Trophoblast cell (in vitro differentiated cells and primary cell): ENCODE measurements around the gene HPCAL4.

Experiments
- DNase-seq, 2 donors: peaks; one replicate each; pipeline ENCODE4 v3.0.0-alpha.2; 2016
- H2AFZ ChIP-seq: 2 replicates; pipeline ENCODE4 v1.6.1; 2013; ENCODE audit warnings: low read length, moderate library complexity, mild to moderate bottlenecking; ENCODE audit not compliant: insufficient read depth, poor library complexity
- H2AK5ac ChIP-seq: 2 replicates; pipeline ENCODE4 v1.6.1; 2013; ENCODE audit warnings: mild to moderate bottlenecking, low read length
- H2BK120ac ChIP-seq: 2 replicates; pipeline ENCODE4 v1.6.1; 2013; ENCODE audit warnings: low read length, mild to moderate bottlenecking, moderate library complexity; ENCODE audit not compliant: insufficient read depth, poor library complexity
- H2BK12ac ChIP-seq: 2 replicates; pipeline ENCODE4 v1.6.1; 2013; ENCODE audit warnings: mild to moderate bottlenecking, low read length, moderate library complexity
- H2BK5ac ChIP-seq: 2 replicates; pipeline ENCODE4 v1.6.1; 2013; ENCODE audit warnings: low read length, low read depth, moderate library complexity, mild to moderate bottlenecking; ENCODE audit not compliant: poor library complexity
- H3K14ac ChIP-seq: 2 replicates; pipeline ENCODE4 v1.6.1; 2013; ENCODE audit warnings: mild to moderate bottlenecking, low read length
- H3K18ac ChIP-seq: 2 replicates; pipeline ENCODE4 v1.6.1; 2013; ENCODE audit warnings: mild to moderate bottlenecking, low read length
- H3K23ac ChIP-seq: 2 replicates; pipeline ENCODE4 v1.6.1; 2013; ENCODE audit warnings: low read length
- H3K27ac ChIP-seq: 2 replicates; pipeline ENCODE4 v1.5.1; 2013; ENCODE audit warnings: low read depth, mild to moderate bottlenecking, inconsistent platforms, low read length, moderate library complexity
- H3K27me3 ChIP-seq: 2 replicates; pipeline ENCODE4 v1.6.1; 2013; ENCODE audit warnings: inconsistent platforms, mild to moderate bottlenecking, low read length, moderate library complexity; ENCODE audit not compliant: insufficient read depth
- H3K36me3 ChIP-seq, 2 experiments: 1 replicate in 1 of 2; 2 replicates in 1 of 2; pipeline ENCODE4 v1.6.1; 2013; ENCODE audit warnings: low read length in 2 of 2, mild to moderate bottlenecking in 2 of 2, moderate library complexity in 1 of 2; ENCODE audit not compliant: insufficient read depth in 2 of 2, control insufficient read depth in 1 of 2
- H3K4ac ChIP-seq: 2 replicates; pipeline ENCODE4 v1.6.1; 2013; ENCODE audit warnings: low read depth, mild to moderate bottlenecking, low read length, moderate library complexity
- H3K4me1 ChIP-seq, 2 experiments: 1 replicate in 1 of 2; 2 replicates in 1 of 2; pipeline ENCODE4 v1.6.1; 2013; ENCODE audit warnings: low read length in 2 of 2, mild to moderate bottlenecking in 2 of 2, moderate library complexity in 1 of 2; ENCODE audit not compliant: insufficient read depth in 2 of 2, control insufficient read depth in 1 of 2
- H3K4me2 ChIP-seq: 2 replicates; pipeline ENCODE4 v1.6.1; 2013; ENCODE audit warnings: inconsistent platforms, mild to moderate bottlenecking, low read length, moderate library complexity
- H3K4me3 ChIP-seq: 2 replicates; pipeline ENCODE4 v1.5.1; 2013; ENCODE audit warnings: mild to moderate bottlenecking, low read depth, low read length, inconsistent platforms
- H3K79me1 ChIP-seq: one replicate; pipeline ENCODE4 v1.6.1; 2013; ENCODE audit warnings: low read length
- H3K79me2 ChIP-seq: 2 replicates; pipeline ENCODE4 v1.6.1; 2013; ENCODE audit warnings: low read length, mild to moderate bottlenecking; ENCODE audit not compliant: control insufficient read depth, insufficient read depth, poor library complexity
- H3K9ac ChIP-seq: 2 replicates; pipeline ENCODE4 v1.6.1; 2013; ENCODE audit warnings: mild to moderate bottlenecking, low read length
- H3K9me3 ChIP-seq: 2 replicates; pipeline ENCODE4 v1.6.1; 2013; ENCODE audit warnings: low read depth, mild to moderate bottlenecking, control low read depth, inconsistent platforms, low read length; ENCODE audit not compliant: insufficient read depth
- H4K12ac ChIP-seq: 2 replicates; pipeline ENCODE4 v1.6.1; 2013; ENCODE audit warnings: low read depth, mild to moderate bottlenecking, low read length, moderate library complexity
- H4K8ac ChIP-seq: 2 replicates; pipeline ENCODE4 v1.6.1; 2013; ENCODE audit warnings: low read depth, mild to moderate bottlenecking, low read length, moderate library complexity
- H4K91ac ChIP-seq: one replicate; pipeline ENCODE4 v1.6.1; 2013; ENCODE audit warnings: low read depth, mild to moderate bottlenecking, low read length, moderate library complexity
- WGBS: extraction: QIAGEN DNeasy Blood & Tissue Kit; methylation state at CpG from one replicate; pipeline ENCODE4 v1.1.7; 2013; ENCODE audit warnings: missing lambda C conversion rate; ENCODE audit not compliant: insufficient read length, insufficient coverage; ENCODE audit errors: extremely low coverage; 5-methylcytosine and 5-hydroxymethylcytosine counted together

The HPCAL4 gene

GRCh38 chr1:39675220-39675619 is 16.0 kb downstream of the HPCAL4 start:
- Histone ChIP-seq H3K4me3 (no peak overlapping the region), H3K4me2 (no peak overlapping the region), H4K91ac (no peak overlapping the region), H3K4ac (no peak overlapping the region), H3K27ac (no peak overlapping the region), H4K12ac (no peak overlapping the region), H3K4me1 (peaks cover 0 to 4% of the 10 kb centered on the region in 2 experiments), H2AFZ (no peak overlapping the region), H2BK5ac (no peak overlapping the region), H3K9me3 (peaks cover 4% of the 10 kb centered on the region), H3K9ac (no peak overlapping the region), H3K18ac (no peak overlapping the region), H3K27me3 (peaks cover 47% of the 10 kb centered on the region), H3K79me1 (no peaks in the 10 kb centered on the region), H2BK120ac (no peak overlapping the region), H3K36me3 (no peaks in the 10 kb centered on the region), H2AK5ac (no peak overlapping the region), H3K79me2 (no peaks in the 10 kb centered on the region), H4K8ac (no peak overlapping the region), H3K14ac (no peak overlapping the region), H2BK12ac (no peak overlapping the region), H3K23ac (no peak overlapping the region)
- no CpG with 5 or more reads among the region's 1 CpG for WGBS
- DNase-seq = no peak

- no CpG with 5 or more reads among the region's 3 CpGs for WGBS
- Histone ChIP-seq H3K9me3 (no peaks in the 10 kb centered on the region), H2AK5ac (no peak overlapping the region), H4K8ac (no peak overlapping the region), H3K9ac (no peak overlapping the region), H3K79me1 (no peaks in the 10 kb centered on the region), H3K27ac (no peak overlapping the region), H3K4me1 (peaks cover 0 to 4% of the 10 kb centered on the region in 2 experiments), H4K91ac (no peak overlapping the region), H2BK5ac (no peak overlapping the region), H3K36me3 (no peaks in the 10 kb centered on the region), H3K27me3 (peaks cover 46% of the 10 kb centered on the region), H3K18ac (no peak overlapping the region), H3K4me2 (no peak overlapping the region), H4K12ac (no peak overlapping the region), H3K23ac (no peak overlapping the region), H2AFZ (no peak overlapping the region), H2BK12ac (no peak overlapping the region), H3K4me3 (no peak overlapping the region), H3K79me2 (no peaks in the 10 kb centered on the region), H3K4ac (no peak overlapping the region), H2BK120ac (no peak overlapping the region), H3K14ac (no peak overlapping the region)
- DNase-seq = no peak
Measured at GRCh38 chr1:39673215-39673614, 18.0 kb downstream of the HPCAL4 start.

DNA sequence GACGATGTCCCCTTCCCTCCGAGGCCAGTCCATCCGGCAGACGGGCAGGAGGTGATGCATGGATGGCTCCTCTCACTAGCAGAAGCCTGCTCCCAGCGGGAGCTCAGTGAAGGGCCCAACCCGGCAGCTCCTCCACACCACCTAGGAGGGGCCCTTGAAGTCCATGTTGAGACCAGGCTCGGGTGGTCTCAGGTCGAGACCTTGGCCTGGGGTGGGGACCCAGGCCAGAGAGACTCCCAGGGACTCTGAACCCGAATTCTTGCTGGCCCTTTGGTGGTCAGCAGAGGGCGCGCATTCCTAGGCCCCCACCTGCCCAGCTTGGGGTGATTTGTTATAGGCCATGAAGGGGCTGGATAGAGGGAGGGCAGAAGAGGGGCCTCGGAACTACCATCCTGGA is 18.7 kb downstream of the HPCAL4 start:
- WGBS = no CpG with 5 or more reads among the region's 12 CpGs
- no peak for DNase-seq

GRCh38 chr1:39671793-39672550 is 19.3 kb downstream of the HPCAL4 start, which contains the start of gene NT5C1A:
Gene NT5C1A (minus strand): TSS chr1:39672107. CDS start chr1:39672038, 69 bp downstream.
- Histone ChIP-seq H2BK5ac (no peak within 1 kb of the TSS), H3K9me3 (no peaks in the 10 kb centered on the region), H3K36me3 (no peaks in the 10 kb centered on the region), H3K79me2 (no peaks in the 10 kb centered on the region), H2AK5ac (no peak within 1 kb of the TSS), H4K91ac (no peak within 1 kb of the TSS), H3K4ac (no peak within 1 kb of the TSS), H3K23ac (no peak within 1 kb of the TSS), H3K4me1 (peaks cover 0 to 4% of the 10 kb centered on the region in 2 experiments), H3K27ac (no peak within 1 kb of the TSS), H3K4me2 (peak within 1 kb of the TSS; percentile 35), H3K4me3 (peak within 1 kb of the TSS; percentile 14), H2BK120ac (no peak within 1 kb of the TSS), H3K79me1 (no peaks in the 10 kb centered on the region), H4K8ac (no peak within 1 kb of the TSS), H3K9ac (no peak within 1 kb of the TSS), H2AFZ (no peak within 1 kb of the TSS), H3K27me3 (peaks cover 44% of the 10 kb centered on the region), H2BK12ac (no peak within 1 kb of the TSS), H3K18ac (no peak within 1 kb of the TSS), H4K12ac (no peak within 1 kb of the TSS), H3K14ac (no peak within 1 kb of the TSS)
- DNase-seq = no peak
- no CpG with 5 or more reads among the region's 55 CpGs for WGBS

More for the DNA sequence above, 18.7 kb downstream of the HPCAL4 start:
- Histone ChIP-seq H4K12ac (no peak overlapping the region), H2BK5ac (no peak overlapping the region), H3K27me3 (peaks cover 46% of the 10 kb centered on the region), H3K4me1 (peaks cover 0 to 4% of the 10 kb centered on the region in 2 experiments), H3K9ac (no peak overlapping the region), H3K23ac (no peak overlapping the region), H3K14ac (no peak overlapping the region), H3K27ac (no peak overlapping the region), H4K91ac (no peak overlapping the region), H3K18ac (no peak overlapping the region), H2BK120ac (no peak overlapping the region), H2BK12ac (no peak overlapping the region), H3K79me2 (no peaks in the 10 kb centered on the region), H3K4me2 (no peak overlapping the region), H2AFZ (no peak overlapping the region), H3K4me3 (no peak overlapping the region), H3K4ac (no peak overlapping the region), H3K36me3 (no peaks in the 10 kb centered on the region), H4K8ac (no peak overlapping the region), H3K79me1 (no peaks in the 10 kb centered on the region), H3K9me3 (no peaks in the 10 kb centered on the region), H2AK5ac (no peak overlapping the region)
